ENCODE data around the gene GPSM3.

Gene GPSM3

GRCh38 chr6:32151863-32152768 lies 40.3 kb downstream of the GPSM3 start, which contains the start of gene PRRT1:
Gene PRRT1, minus strand, starts transcription at chr6:32151939. Its CDS starts 112 bp downstream, at chr6:32151827.
- peaks cover 0 to 3% of the 10 kb centered on the region in 2 donors for H3K36me3 ChIP-seq (ENCODE audit: control insufficient read depth in 1 of 2, insufficient read depth in 2 of 2, low read length in 2 of 2)
- H3K27ac ChIP-seq (ENCODE audit: low read depth, low read length) = no peak within 1 kb of the TSS
- no peaks in the 10 kb centered on the region for H3K27me3 ChIP-seq (ENCODE audit: control insufficient read depth in 1 of 2, insufficient read depth in 2 of 2, low read length in 2 of 2)
- H3K4me3 ChIP-seq (ENCODE audit: low read depth in 1 of 2, low read length in 2 of 2) = peak within 1 kb of the TSS; percentile 87 to 98
- H3K9me3 ChIP-seq (ENCODE audit: control insufficient read depth in 1 of 2, low read length in 2 of 2) = no peaks in the 10 kb centered on the region
- H3K9ac ChIP-seq (ENCODE audit: low read depth in 1 of 2, low read length in 2 of 2) = peak within 1 kb of the TSS; percentile 86 to 91
- H3K4me1 ChIP-seq (ENCODE audit: control insufficient read depth in 1 of 2, insufficient read depth in 2 of 2, low read length in 2 of 2) = peaks cover 20 to 32% of the 10 kb centered on the region in 2 donors

- Histone ChIP-seq H3K27me3 (ENCODE audit: control insufficient read depth in 1 of 2, insufficient read depth in 2 of 2, low read length in 2 of 2) (no peaks in the 10 kb centered on the region), H3K4me3 (ENCODE audit: low read depth in 1 of 2, low read length in 2 of 2) (peak overlapping the region; percentile 34 to 45), H3K27ac (ENCODE audit: low read depth, low read length) (no peak overlapping the region), H3K9ac (ENCODE audit: low read depth in 1 of 2, low read length in 2 of 2) (no peak overlapping the region), H3K36me3 (ENCODE audit: control insufficient read depth in 1 of 2, insufficient read depth in 2 of 2, low read length in 2 of 2) (peaks cover 0 to 3% of the 10 kb centered on the region in 2 donors), H3K4me1 (ENCODE audit: control insufficient read depth in 1 of 2, insufficient read depth in 2 of 2, low read length in 2 of 2) (peaks cover 20 to 32% of the 10 kb centered on the region in 2 donors), H3K9me3 (ENCODE audit: control insufficient read depth in 1 of 2, low read length in 2 of 2) (no peaks in the 10 kb centered on the region)
Observed at GRCh38 chr6:32151181-32151862, 41.1 kb downstream of the GPSM3 start.

- Histone ChIP-seq H3K4me1 (ENCODE audit: control insufficient read depth in 1 of 2, insufficient read depth in 2 of 2, low read length in 2 of 2) (peaks cover 16 to 25% of the 10 kb centered on the region in 2 donors), H3K9ac (ENCODE audit: low read depth in 1 of 2, low read length in 2 of 2) (no peak overlapping the region), H3K27ac (ENCODE audit: low read depth, low read length) (no peak overlapping the region), H3K4me3 (ENCODE audit: low read depth in 1 of 2, low read length in 2 of 2) (no peak overlapping the region), H3K9me3 (ENCODE audit: control insufficient read depth in 1 of 2, low read length in 2 of 2) (no peaks in the 10 kb centered on the region), H3K36me3 (ENCODE audit: control insufficient read depth in 1 of 2, insufficient read depth in 2 of 2, low read length in 2 of 2) (no peaks in the 10 kb centered on the region), H3K27me3 (ENCODE audit: control insufficient read depth in 1 of 2, insufficient read depth in 2 of 2, low read length in 2 of 2) (no peaks in the 10 kb centered on the region)
Observed at GRCh38 chr6:32149932-32150870, 42.2 kb downstream of the GPSM3 start.

- Histone ChIP-seq H3K27me3 (ENCODE audit: control insufficient read depth in 1 of 2, insufficient read depth in 2 of 2, low read length in 2 of 2) (no peaks in the 10 kb centered on the region), H3K4me1 (ENCODE audit: control insufficient read depth in 1 of 2, insufficient read depth in 2 of 2, low read length in 2 of 2) (peaks cover 12 to 16% of the 10 kb centered on the region in 2 donors), H3K27ac (ENCODE audit: low read depth, low read length) (no peak overlapping the region), H3K9me3 (ENCODE audit: control insufficient read depth in 1 of 2, low read length in 2 of 2) (no peaks in the 10 kb centered on the region), H3K9ac (ENCODE audit: low read depth in 1 of 2, low read length in 2 of 2) (no peak overlapping the region), H3K4me3 (ENCODE audit: low read depth in 1 of 2, low read length in 2 of 2) (peak overlapping the region; percentile 66 to 67), H3K36me3 (ENCODE audit: control insufficient read depth in 1 of 2, insufficient read depth in 2 of 2, low read length in 2 of 2) (no peaks in the 10 kb centered on the region)
Observed at GRCh38 chr6:32149092-32149755, 43.2 kb downstream of the GPSM3 start.

- H3K9ac ChIP-seq (ENCODE audit: low read depth in 1 of 2, low read length in 2 of 2) = peak overlapping the region; percentile 54 to 60
- H3K4me3 ChIP-seq (ENCODE audit: low read depth in 1 of 2, low read length in 2 of 2) = peak overlapping the region; percentile 66 to 67
- no peak overlapping the region for H3K27ac ChIP-seq (ENCODE audit: low read depth, low read length)
Observed at GRCh38 chr6:32148289-32149091, 44.0 kb downstream of the GPSM3 start.

GRCh38 chr6:32147401-32148132 lies 44.9 kb downstream of the GPSM3 start:
- no peaks in the 10 kb centered on the region for H3K36me3 ChIP-seq (ENCODE audit: control insufficient read depth in 1 of 2, insufficient read depth in 2 of 2, low read length in 2 of 2)
- no peak overlapping the region for H3K4me3 ChIP-seq (ENCODE audit: low read depth in 1 of 2, low read length in 2 of 2)
- no peaks in the 10 kb centered on the region for H3K9me3 ChIP-seq (ENCODE audit: control insufficient read depth in 1 of 2, low read length in 2 of 2)
- peaks cover 6 to 10% of the 10 kb centered on the region in 2 donors for H3K4me1 ChIP-seq (ENCODE audit: control insufficient read depth in 1 of 2, insufficient read depth in 2 of 2, low read length in 2 of 2)
- no peaks in the 10 kb centered on the region for H3K27me3 ChIP-seq (ENCODE audit: control insufficient read depth in 1 of 2, insufficient read depth in 2 of 2, low read length in 2 of 2)
- H3K27ac ChIP-seq (ENCODE audit: low read depth, low read length) = no peak overlapping the region
- H3K9ac ChIP-seq (ENCODE audit: low read depth in 1 of 2, low read length in 2 of 2) = no peak overlapping the region

More at GRCh38 chr6:32148289-32149091, 44.0 kb downstream of the GPSM3 start:
- Histone ChIP-seq H3K4me1 (ENCODE audit: control insufficient read depth in 1 of 2, insufficient read depth in 2 of 2, low read length in 2 of 2) (peaks cover 12 to 19% of the 10 kb centered on the region in 2 donors), H3K36me3 (ENCODE audit: control insufficient read depth in 1 of 2, insufficient read depth in 2 of 2, low read length in 2 of 2) (no peaks in the 10 kb centered on the region), H3K27me3 (ENCODE audit: control insufficient read depth in 1 of 2, insufficient read depth in 2 of 2, low read length in 2 of 2) (no peaks in the 10 kb centered on the region), H3K9me3 (ENCODE audit: control insufficient read depth in 1 of 2, low read length in 2 of 2) (no peaks in the 10 kb centered on the region)

GRCh38 chr6:32146687-32147086 lies 45.8 kb downstream of the GPSM3 start:
- no peak overlapping the region for H3K27ac ChIP-seq (ENCODE audit: low read depth, low read length)
- no peak overlapping the region for H3K4me3 ChIP-seq (ENCODE audit: low read depth in 1 of 2, low read length in 2 of 2)
- H3K27me3 ChIP-seq (ENCODE audit: control insufficient read depth in 1 of 2, insufficient read depth in 2 of 2, low read length in 2 of 2) = no peaks in the 10 kb centered on the region
- no peak overlapping the region for H3K9ac ChIP-seq (ENCODE audit: low read depth in 1 of 2, low read length in 2 of 2)
- H3K4me1 ChIP-seq (ENCODE audit: control insufficient read depth in 1 of 2, insufficient read depth in 2 of 2, low read length in 2 of 2) = peaks cover 0 to 11% of the 10 kb centered on the region in 2 donors
- no peaks in the 10 kb centered on the region for H3K36me3 ChIP-seq (ENCODE audit: control insufficient read depth in 1 of 2, insufficient read depth in 2 of 2, low read length in 2 of 2)
- no peaks in the 10 kb centered on the region for H3K9me3 ChIP-seq (ENCODE audit: control insufficient read depth in 1 of 2, low read length in 2 of 2)

- no peak overlapping the region for H3K27ac ChIP-seq (ENCODE audit: low read depth, low read length)
- H3K4me3 ChIP-seq (ENCODE audit: low read depth in 1 of 2, low read length in 2 of 2) = no peak overlapping the region
- H3K9me3 ChIP-seq (ENCODE audit: control insufficient read depth in 1 of 2, low read length in 2 of 2) = no peaks in the 10 kb centered on the region
- no peaks in the 10 kb centered on the region for H3K27me3 ChIP-seq (ENCODE audit: control insufficient read depth in 1 of 2, insufficient read depth in 2 of 2, low read length in 2 of 2)
- H3K36me3 ChIP-seq (ENCODE audit: control insufficient read depth in 1 of 2, insufficient read depth in 2 of 2, low read length in 2 of 2) = no peaks in the 10 kb centered on the region
- no peak overlapping the region for H3K9ac ChIP-seq (ENCODE audit: low read depth in 1 of 2, low read length in 2 of 2)
- H3K4me1 ChIP-seq (ENCODE audit: control insufficient read depth in 1 of 2, insufficient read depth in 2 of 2, low read length in 2 of 2) = peaks cover 0 to 15% of the 10 kb centered on the region in 2 donors
Observed at GRCh38 chr6:32146287-32146686, 46.2 kb downstream of the GPSM3 start.
